ENCODE results near the gene ICE1.
"Not testable (repeated sequence)": the region's sequence is repeated elsewhere in the genome, so short reads cannot be mapped to it uniquely, and the experiment has no call there.

ICE1 gene

DNA sequence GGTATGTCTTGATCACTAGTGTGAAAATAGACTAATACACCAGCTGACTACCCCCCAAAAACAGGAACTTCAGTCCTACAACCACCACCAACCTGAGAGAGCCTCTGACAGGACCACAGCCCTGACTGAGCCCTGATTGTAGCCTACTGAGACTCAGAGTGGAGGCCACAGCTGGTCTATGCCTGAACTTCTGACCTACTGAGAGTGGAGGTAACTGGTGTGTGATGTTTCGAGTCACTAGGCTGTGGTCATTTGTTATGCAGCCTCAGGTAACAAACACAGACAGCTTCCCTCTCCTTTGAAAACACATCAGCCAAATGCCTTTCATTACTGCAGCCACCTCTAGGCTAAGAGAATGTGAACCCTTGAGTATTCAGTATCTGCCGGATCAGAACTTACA is 30.0 kb upstream of the ICE1 start:
- H3K27me3 Mint-ChIP-seq, H3K27ac Mint-ChIP-seq, H3K4me1 Mint-ChIP-seq, H3K9me3 Mint-ChIP-seq, H3K4me3 Mint-ChIP-seq: not testable (repeated sequence)
- peaks cover 10% of the 10 kb centered on the region for H3K36me3 Mint-ChIP-seq

GRCh38 chr5:5394384-5394986 is 28.0 kb upstream of the ICE1 start:
- not testable (repeated sequence) for H3K27ac Mint-ChIP-seq, H3K4me3 Mint-ChIP-seq, H3K27me3 Mint-ChIP-seq, H3K4me1 Mint-ChIP-seq, H3K9me3 Mint-ChIP-seq
- H3K36me3 Mint-ChIP-seq = peaks cover 10% of the 10 kb centered on the region

GRCh38 chr5:5395093-5395492 is 27.4 kb upstream of the ICE1 start:
- not testable (repeated sequence) for H3K4me3 Mint-ChIP-seq, H3K27me3 Mint-ChIP-seq, H3K27ac Mint-ChIP-seq, H3K9me3 Mint-ChIP-seq, H3K4me1 Mint-ChIP-seq
- peaks cover 13% of the 10 kb centered on the region for H3K36me3 Mint-ChIP-seq

DNA sequence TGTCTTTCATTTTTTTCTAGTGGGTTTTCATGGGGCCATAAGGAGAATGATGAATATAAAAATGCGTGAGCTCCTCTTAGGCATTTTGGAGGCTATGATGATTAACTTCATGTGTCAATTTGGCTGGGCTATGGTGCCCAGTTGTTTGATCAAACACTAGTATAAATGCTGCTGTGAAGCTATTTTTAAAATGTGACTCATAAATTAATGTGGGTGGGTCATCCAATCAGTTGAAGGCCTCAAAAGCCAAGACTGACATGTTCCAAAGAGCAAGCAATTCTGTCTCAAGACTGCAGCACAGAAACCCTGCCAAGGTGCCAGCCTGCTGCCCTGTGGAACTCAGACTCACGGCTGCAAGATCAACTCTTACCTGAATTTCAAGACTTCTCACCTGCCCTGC is 24.4 kb upstream of the ICE1 start:
- no peak overlapping the region for H3K4me3 Mint-ChIP-seq
- peaks cover 5% of the 10 kb centered on the region for H3K9me3 Mint-ChIP-seq
- no peaks in the 10 kb centered on the region for H3K4me1 Mint-ChIP-seq
- H3K27ac Mint-ChIP-seq = no peak overlapping the region
- H3K27me3 Mint-ChIP-seq = no peaks in the 10 kb centered on the region
- H3K36me3 Mint-ChIP-seq = peaks cover 13% of the 10 kb centered on the region

GRCh38 chr5:5401095-5401494 is 21.4 kb upstream of the ICE1 start:
- Mint-ChIP-seq H3K27ac (no peak overlapping the region), H3K9me3 (peaks cover 5% of the 10 kb centered on the region), H3K27me3 (no peaks in the 10 kb centered on the region), H3K36me3 (peaks cover 11% of the 10 kb centered on the region), H3K4me1 (no peaks in the 10 kb centered on the region), H3K4me3 (no peak overlapping the region)

DNA sequence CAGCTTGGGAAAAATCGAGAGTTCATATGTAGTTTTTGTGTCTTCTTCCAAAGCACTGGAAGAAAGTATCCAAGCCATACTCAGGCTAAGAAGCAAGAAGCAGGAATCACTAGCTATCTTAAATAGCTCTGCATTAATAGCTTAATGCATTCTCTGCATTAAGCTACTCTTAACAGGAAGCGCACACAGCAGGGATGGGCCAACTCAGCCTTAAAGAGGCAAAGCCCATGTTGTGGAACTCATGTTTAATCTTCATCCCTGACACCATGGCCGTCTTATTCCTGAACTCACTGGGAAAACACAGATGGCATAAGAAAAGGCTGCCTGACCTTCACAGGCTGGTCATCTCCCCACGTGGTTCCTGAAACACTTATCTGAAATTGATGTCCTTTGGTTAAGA is 18.7 kb upstream of the ICE1 start:
- H3K4me1 Mint-ChIP-seq = no peaks in the 10 kb centered on the region
- H3K9me3 Mint-ChIP-seq = peaks cover 10% of the 10 kb centered on the region

DNA sequence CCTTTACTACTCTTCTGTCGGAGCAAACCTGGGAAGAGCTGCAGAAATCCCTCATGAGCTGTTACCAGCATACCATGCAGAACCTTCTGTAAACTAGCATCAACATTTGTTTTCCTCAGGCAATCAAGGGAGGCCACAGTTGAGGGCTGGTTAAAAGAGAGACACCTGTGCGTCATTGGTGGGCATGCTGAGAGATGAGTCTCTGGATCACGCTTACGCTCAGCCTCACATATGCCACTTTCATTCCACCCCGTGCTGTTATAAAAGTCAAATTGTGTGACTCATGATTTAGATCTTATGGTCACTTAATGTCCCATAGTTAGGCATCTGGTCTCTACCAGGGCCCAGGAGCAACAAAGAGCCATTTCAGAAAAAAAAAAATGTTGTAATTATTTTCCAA is 18.1 kb upstream of the ICE1 start:
- no peak overlapping the region for H3K27ac Mint-ChIP-seq
- peaks cover 10% of the 10 kb centered on the region for H3K9me3 Mint-ChIP-seq
- no peaks in the 10 kb centered on the region for H3K27me3 Mint-ChIP-seq
- H3K36me3 Mint-ChIP-seq = peaks cover 13% of the 10 kb centered on the region
- H3K4me3 Mint-ChIP-seq = no peak overlapping the region
- H3K4me1 Mint-ChIP-seq = no peaks in the 10 kb centered on the region

More for the DNA sequence above, 18.7 kb upstream of the ICE1 start:
- no peaks in the 10 kb centered on the region for H3K27me3 Mint-ChIP-seq
- no peak overlapping the region for H3K4me3 Mint-ChIP-seq
- no peak overlapping the region for H3K27ac Mint-ChIP-seq
- peaks cover 13% of the 10 kb centered on the region for H3K36me3 Mint-ChIP-seq

GRCh38 chr5:5405441-5405840 is 17.0 kb upstream of the ICE1 start:
- Mint-ChIP-seq H3K36me3 (peaks cover 13% of the 10 kb centered on the region), H3K4me3 (no peak overlapping the region), H3K9me3 (peaks cover 5% of the 10 kb centered on the region), H3K27me3 (no peaks in the 10 kb centered on the region), H3K27ac (no peak overlapping the region), H3K4me1 (no peaks in the 10 kb centered on the region)

DNA sequence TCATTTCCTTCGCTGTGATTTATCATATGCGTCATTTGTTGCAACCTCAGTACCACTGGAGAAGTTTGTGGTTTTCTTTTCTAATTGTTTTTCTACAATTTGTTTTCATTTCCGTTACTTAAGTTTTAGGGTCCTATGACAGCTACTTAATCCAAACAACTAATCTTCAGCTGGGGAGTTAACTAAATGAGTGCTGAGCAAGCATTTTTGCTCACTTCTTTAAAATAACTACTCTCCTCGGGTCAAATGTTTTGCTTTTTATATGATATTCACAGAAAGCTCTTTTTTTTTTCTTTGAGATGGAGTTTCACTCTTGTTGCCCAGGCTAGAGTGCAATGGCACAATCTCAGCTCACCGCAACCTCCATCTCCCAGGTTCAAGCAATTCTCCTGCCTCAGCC is 14.6 kb upstream of the ICE1 start:
- H3K36me3 Mint-ChIP-seq = peaks cover 15% of the 10 kb centered on the region
- no peak overlapping the region for H3K4me3 Mint-ChIP-seq
- H3K27ac Mint-ChIP-seq = no peak overlapping the region
- H3K4me1 Mint-ChIP-seq = no peaks in the 10 kb centered on the region
- peaks cover 12% of the 10 kb centered on the region for H3K9me3 Mint-ChIP-seq
- no peaks in the 10 kb centered on the region for H3K27me3 Mint-ChIP-seq

GRCh38 chr5:5409151-5409810 is 13.2 kb upstream of the ICE1 start:
- Mint-ChIP-seq H3K4me3 (no peak overlapping the region), H3K27me3 (no peaks in the 10 kb centered on the region), H3K36me3 (peaks cover 19% of the 10 kb centered on the region), H3K9me3 (peaks cover 12% of the 10 kb centered on the region), H3K27ac (no peak overlapping the region), H3K4me1 (no peaks in the 10 kb centered on the region)

- not testable (repeated sequence) for H3K4me3 Mint-ChIP-seq, H3K27ac Mint-ChIP-seq, H3K27me3 Mint-ChIP-seq, H3K4me1 Mint-ChIP-seq, H3K9me3 Mint-ChIP-seq
- peaks cover 22% of the 10 kb centered on the region for H3K36me3 Mint-ChIP-seq
Observed at GRCh38 chr5:5413856-5414255, 8.6 kb upstream of the ICE1 start.

GRCh38 chr5:5414999-5415398 is 7.5 kb upstream of the ICE1 start:
- Mint-ChIP-seq H3K4me1 (no peaks in the 10 kb centered on the region), H3K27me3 (no peaks in the 10 kb centered on the region), H3K36me3 (peaks cover 21% of the 10 kb centered on the region), H3K27ac (no peak overlapping the region), H3K9me3 (peaks cover 7% of the 10 kb centered on the region), H3K4me3 (no peak overlapping the region)

DNA sequence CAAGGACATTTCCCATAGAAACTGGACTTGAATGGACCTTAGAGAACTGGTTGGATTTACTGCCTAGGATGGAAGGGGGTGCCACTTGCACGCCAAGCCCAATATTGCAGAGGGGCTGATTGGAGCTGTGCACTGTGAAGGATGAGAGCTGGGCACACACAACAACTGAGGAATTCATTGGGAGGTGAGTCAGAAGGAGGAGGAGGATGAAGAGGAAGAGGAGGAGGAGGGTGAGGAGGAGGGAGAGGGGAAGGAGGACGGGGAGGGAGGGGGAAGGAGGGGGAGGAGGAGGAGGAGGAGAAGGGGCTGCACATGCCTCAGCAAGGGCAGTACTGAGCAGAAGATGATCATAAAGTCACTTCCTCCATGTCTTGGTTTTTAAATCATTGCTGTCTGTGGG is 5.7 kb upstream of the ICE1 start:
- Mint-ChIP-seq H3K4me3 (no peak overlapping the region), H3K36me3 (peaks cover 12% of the 10 kb centered on the region), H3K9me3 (peaks cover under 1% of the 10 kb centered on the region), H3K27ac (no peak overlapping the region), H3K27me3 (no peaks in the 10 kb centered on the region), H3K4me1 (peaks cover 12% of the 10 kb centered on the region)

- no peaks in the 10 kb centered on the region for H3K27me3 Mint-ChIP-seq
- H3K36me3 Mint-ChIP-seq = peaks cover 9% of the 10 kb centered on the region
- no peak overlapping the region for H3K27ac Mint-ChIP-seq
- H3K4me3 Mint-ChIP-seq = no peak overlapping the region
- peaks cover 13% of the 10 kb centered on the region for H3K4me1 Mint-ChIP-seq
- no peaks in the 10 kb centered on the region for H3K9me3 Mint-ChIP-seq
Observed at GRCh38 chr5:5418006-5418405, 4.5 kb upstream of the ICE1 start.

DNA sequence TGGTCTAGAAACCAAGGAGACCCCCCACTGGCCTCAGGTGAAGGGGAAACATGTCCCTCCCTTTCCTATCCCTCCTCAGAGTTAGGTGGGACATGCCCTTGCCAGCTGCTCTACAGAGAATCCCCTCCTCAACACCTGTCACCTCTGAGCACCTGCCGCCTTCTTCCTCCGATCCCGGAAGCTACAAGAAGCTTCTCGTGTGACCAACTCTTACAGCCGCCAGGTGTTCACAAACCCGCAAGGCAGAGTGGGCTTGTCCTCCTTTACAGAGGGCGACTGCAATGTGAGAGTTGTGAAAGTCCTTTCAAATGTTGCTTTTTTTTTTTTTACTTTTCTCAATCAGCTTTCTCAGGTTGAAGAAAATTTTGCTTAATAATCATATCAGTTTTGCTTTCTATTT is 3.7 kb upstream of the ICE1 start:
- peaks cover 13% of the 10 kb centered on the region for H3K4me1 Mint-ChIP-seq
- H3K27ac Mint-ChIP-seq = no peak overlapping the region
- no peaks in the 10 kb centered on the region for H3K9me3 Mint-ChIP-seq
- H3K4me3 Mint-ChIP-seq = no peak overlapping the region
- H3K27me3 Mint-ChIP-seq = no peaks in the 10 kb centered on the region
- peaks cover 6% of the 10 kb centered on the region for H3K36me3 Mint-ChIP-seq

DNA sequence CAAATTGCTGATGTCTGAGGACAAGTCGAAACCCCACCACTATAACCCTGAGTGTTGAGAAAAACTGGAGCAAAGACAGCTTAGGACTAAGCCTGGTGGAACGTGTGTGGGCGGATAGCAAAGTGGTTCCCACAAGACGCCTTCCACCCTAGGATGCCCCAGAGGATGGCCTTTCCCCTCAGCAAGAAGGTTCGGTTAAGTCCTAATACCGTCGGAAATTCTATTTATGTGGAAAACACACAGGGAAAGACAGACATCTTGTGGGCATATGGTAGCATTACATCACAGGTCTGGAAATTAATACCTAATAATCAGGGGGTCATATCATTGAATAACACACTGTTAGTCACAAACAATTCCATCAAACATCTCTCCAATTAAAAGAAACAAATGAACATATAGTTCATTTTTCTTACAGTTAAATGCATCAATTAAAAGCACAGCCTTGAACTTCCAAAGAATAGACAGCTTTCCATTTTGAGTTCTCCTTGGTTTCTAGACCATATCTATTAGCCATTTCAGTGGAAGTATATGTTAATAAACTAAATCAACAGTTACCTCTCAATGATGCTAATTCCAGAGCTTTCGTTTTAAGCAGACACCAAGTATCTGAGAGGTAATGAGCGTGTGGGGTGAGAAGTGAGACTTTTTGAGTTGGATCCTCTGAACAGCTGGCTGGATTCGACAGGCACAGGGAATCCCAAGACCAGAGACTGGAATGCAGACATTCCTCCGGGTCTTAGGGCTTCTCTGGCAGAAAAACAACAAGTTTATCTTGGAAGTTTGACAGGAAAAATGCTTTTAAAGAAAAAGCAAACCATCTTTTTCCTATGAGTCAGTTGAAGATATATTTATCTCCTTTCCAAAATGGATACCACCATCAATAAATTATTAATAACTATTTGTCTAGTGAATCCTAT is 2.9 kb upstream of the ICE1 start:
- H3K27ac Mint-ChIP-seq = no peak overlapping the region
- H3K36me3 Mint-ChIP-seq = peaks cover 6% of the 10 kb centered on the region
- H3K27me3 Mint-ChIP-seq = no peaks in the 10 kb centered on the region
- H3K9me3 Mint-ChIP-seq = no peaks in the 10 kb centered on the region
- no peak overlapping the region for H3K4me3 Mint-ChIP-seq
- peaks cover 13% of the 10 kb centered on the region for H3K4me1 Mint-ChIP-seq

All from activated naive CD4-positive, alpha-beta T cell treated with anti-CD3 and anti-CD28 coated beads, Interleukin-2, amount 50 U/mL, for 24 hours (primary cell).